Right cardiac atrium (tissue), 5 donors: ENCODE measurements around the gene PTPRS. TPM values are rescaled to one million over a fixed set of nuclear protein-coding genes. Genes with fewer than 3 reads are reported as not detected.
"Not testable (repeated sequence)": the region's sequence is repeated elsewhere in the genome, so short reads cannot be mapped to it uniquely, and the experiment has no call there.

Experiments
- ATAC-seq, 2 donors: fragments of 200-7000 bp; cut with Tn5 transposase; one replicate each; pipeline versions ENCODE4 v1.8.0 to v1.9.1; 2020; ENCODE audit warnings: moderate library complexity in 2 of 2, mild to moderate bottlenecking in 1 of 2
- DNase-seq, 3 donors: peaks; one replicate each; pipeline ENCODE4 v3.0.0-alpha.2; 2020
- H3K27ac ChIP-seq: one replicate; pipeline ENCODE4 v1.5.1; 2013; ENCODE audit warnings: mild to moderate bottlenecking, low read length, control low read depth, moderate library complexity
- H3K27me3 ChIP-seq: one replicate; pipeline ENCODE4 v1.6.1; 2013; ENCODE audit not compliant: control insufficient read depth, insufficient read depth
- H3K4me1 ChIP-seq: one replicate; pipeline ENCODE4 v1.6.1; 2013; ENCODE audit warnings: low read length; ENCODE audit not compliant: control insufficient read depth, insufficient read depth
- H3K4me3 ChIP-seq: one replicate; pipeline ENCODE4 v1.5.1; 2013; ENCODE audit warnings: low read length, control low read depth
- H3K9me3 ChIP-seq: one replicate; pipeline ENCODE4 v1.6.1; 2013; ENCODE audit warnings: low read length; ENCODE audit not compliant: control insufficient read depth
- WGBS: extraction: QIAGEN DNeasy Blood & Tissue Kit; methylation state at CpG from one replicate; pipeline ENCODE4 v1.1.7; 2013; 5-methylcytosine and 5-hydroxymethylcytosine counted together
- intact Hi-C, 4 donors: fragments of 100-400 bp; cut with DNase I; formaldehyde crosslinking; loops; one replicate each; pipeline versions ENCODE4 v1.11.0 to v1.14.0; 2022 to 2023
- polyA plus RNA-seq: library from polyadenylated mRNA; stranded (reverse); fragments of 200-250 nt; gene quantifications from one replicate; pipeline ENCODE4 v1.2.3, GENCODE V29; 2013
- total RNA-seq, 4 donors: library from RNA; stranded (reverse); fragmentation: NEBNext Ultra II Directional; extraction: Animal tissue kit (Norgen Biotek cat#: 25700); gene quantifications; one replicate each; pipeline ENCODE4 v1.2.1, GENCODE V29; 2021
- donor health status: healthy with polysubstance abuse.
- donor health status: DM: no; HTN: yes; CAD: no.
- donor health status: DM: no; HTN: no; CAD: no.
- donor health status: DM: no; HTN: yes; CAD: no; lungs with severe emphysema.
- donor health status: DM: yes; HTN: yes; CAD: no.

Gene PTPRS
- total and polyA plus RNA-seq, 5 donors = 31.9 to 153 (median 125) TPM

- Histone ChIP-seq H3K27ac (no peak overlapping the region), H3K9me3 (no peaks in the 10 kb centered on the region), H3K27me3 (no peaks in the 10 kb centered on the region), H3K4me1 (no peaks in the 10 kb centered on the region), H3K4me3 (no peak overlapping the region)
- peak in 1 of 3 donors; percentile 76 for DNase-seq
- peak in 1 of 2 donors; percentile 31 for ATAC-seq
- 81% methylated on average over 13 of the region's 13 CpGs for WGBS
- intact Hi-C loops = no loop called here
These were observed 8.8 kb downstream of the PTPRS start for GRCh38 chr19:5331790-5332189.

GRCh38 chr19:5330307-5330720, 10.3 kb downstream of the PTPRS start:
- no peak for DNase-seq
- intact Hi-C loops = no loop called here
- Histone ChIP-seq H3K4me1 (no peaks in the 10 kb centered on the region), H3K27me3 (no peaks in the 10 kb centered on the region), H3K4me3 (no peak overlapping the region), H3K27ac (no peak overlapping the region), H3K9me3 (no peaks in the 10 kb centered on the region)
- ATAC-seq = no peak
- WGBS = 89% methylated on average over 10 of the region's 10 CpGs

GRCh38 chr19:5329141-5329540, 11.5 kb downstream of the PTPRS start:
- Histone ChIP-seq H3K27me3 (no peaks in the 10 kb centered on the region), H3K9me3 (no peaks in the 10 kb centered on the region), H3K27ac (no peak overlapping the region), H3K4me3 (no peak overlapping the region), H3K4me1 (no peaks in the 10 kb centered on the region)
- DNase-seq = no peak
- no peak for ATAC-seq
- 83% methylated on average over 11 of the region's 11 CpGs for WGBS
- intact Hi-C loops = no loop called here

- H3K4me3 ChIP-seq, DNase-seq, intact Hi-C loops, ATAC-seq, H3K4me1 ChIP-seq, H3K9me3 ChIP-seq, H3K27me3 ChIP-seq, H3K27ac ChIP-seq: not testable (repeated sequence)
- whole genome bisulfite sequencing = 95% methylated on average over 8 of the region's 8 CpGs
These were observed 12.2 kb downstream of the PTPRS start for GRCh38 chr19:5328407-5328806.

- DNase-seq (no peak), ATAC-seq (no peak)
- H3K4me1 ChIP-seq = no peaks in the 10 kb centered on the region
- no peak overlapping the region for H3K4me3 ChIP-seq
- H3K27ac ChIP-seq = no peak overlapping the region
- intact Hi-C loops = no loop called here
- no peaks in the 10 kb centered on the region for H3K27me3 ChIP-seq
- WGBS = 84% methylated on average over 18 of the region's 18 CpGs
- H3K9me3 ChIP-seq = no peaks in the 10 kb centered on the region
These were observed 13.5 kb downstream of the PTPRS start for GRCh38 chr19:5326986-5327623.

GRCh38 chr19:5326545-5326944, 14.1 kb downstream of the PTPRS start:
- Histone ChIP-seq H3K27ac (no peak overlapping the region), H3K9me3 (no peaks in the 10 kb centered on the region), H3K27me3 (no peaks in the 10 kb centered on the region), H3K4me3 (no peak overlapping the region), H3K4me1 (no peaks in the 10 kb centered on the region)
- no peak for DNase-seq
- ATAC-seq = no peak
- 69% methylated on average over 9 of the region's 9 CpGs for WGBS
- intact Hi-C loops = no loop called here

- Histone ChIP-seq H3K9me3 (no peaks in the 10 kb centered on the region), H3K27me3 (no peaks in the 10 kb centered on the region), H3K4me3 (no peak overlapping the region), H3K27ac (no peak overlapping the region), H3K4me1 (no peaks in the 10 kb centered on the region)
- no peak for DNase-seq
- 92% methylated on average over 3 of the region's 3 CpGs for WGBS
- ATAC-seq = no peak
- intact Hi-C loops = no loop called here
These were observed 15.7 kb downstream of the PTPRS start for GRCh38 chr19:5324947-5325346.

- H3K4me3 ChIP-seq = no peak overlapping the region
- no peaks in the 10 kb centered on the region for H3K27me3 ChIP-seq
- no peak overlapping the region for H3K27ac ChIP-seq
- intact Hi-C loops = no loop called here
- H3K4me1 ChIP-seq = no peaks in the 10 kb centered on the region
- 93% methylated on average over 7 of the region's 7 CpGs for WGBS
- ATAC-seq (no peak), DNase-seq (no peak)
- H3K9me3 ChIP-seq = no peaks in the 10 kb centered on the region
These were observed 17.2 kb downstream of the PTPRS start for GRCh38 chr19:5323475-5323811.

- DNase-seq (peak in 2 of 3 donors; percentile 62 to 70), ATAC-seq (peak; percentile 57 to 71)
- no peak overlapping the region for H3K4me3 ChIP-seq
- H3K4me1 ChIP-seq = no peaks in the 10 kb centered on the region
- intact Hi-C loops = no loop called here
- no peaks in the 10 kb centered on the region for H3K9me3 ChIP-seq
- H3K27ac ChIP-seq = no peak overlapping the region
- WGBS = 27% methylated on average over 34 of the region's 34 CpGs
- no peaks in the 10 kb centered on the region for H3K27me3 ChIP-seq
These were observed 18.5 kb downstream of the PTPRS start for GRCh38 chr19:5321851-5322681.

- intact Hi-C loops = no loop called here
- H3K4me3 ChIP-seq = no peak overlapping the region
These were observed 19.5 kb downstream of the PTPRS start for GRCh38 chr19:5321066-5321642.

GRCh38 chr19:5319516-5319915, 21.1 kb downstream of the PTPRS start:
- intact Hi-C loops = no loop called here
- DNase-seq (no peak), ATAC-seq (no peak)
- Histone ChIP-seq H3K4me1 (no peaks in the 10 kb centered on the region), H3K9me3 (no peaks in the 10 kb centered on the region), H3K27me3 (no peaks in the 10 kb centered on the region), H3K4me3 (no peak overlapping the region), H3K27ac (no peak overlapping the region)
- 87% methylated on average over 9 of the region's 9 CpGs for WGBS

More at GRCh38 chr19:5321066-5321642, 19.5 kb downstream of the PTPRS start:
- 93% methylated on average over 9 of the region's 9 CpGs for WGBS
- ATAC-seq (no peak), DNase-seq (no peak)
- Histone ChIP-seq H3K9me3 (no peaks in the 10 kb centered on the region), H3K27ac (no peak overlapping the region), H3K4me1 (no peaks in the 10 kb centered on the region), H3K27me3 (no peaks in the 10 kb centered on the region)
